BLaER1 (cell line): ENCODE results near the gene UBASH3B.

Experiments used
- H3K27ac ChIP-seq: shearing (Covaris generic); formaldehyde crosslinking; 2 replicates; pipeline ENCODE4 v1.8.1; 2022
- H3K27me3 ChIP-seq: shearing (Covaris generic); formaldehyde crosslinking; 2 replicates; pipeline ENCODE4 v1.8.1; 2022
- H3K36me3 ChIP-seq: shearing (Covaris generic); formaldehyde crosslinking; 2 replicates; pipeline ENCODE4 v1.8.1; 2022
- H3K4me1 ChIP-seq: shearing (Covaris generic); formaldehyde crosslinking; 2 replicates; pipeline ENCODE4 v1.8.1; 2022
- H3K4me2 ChIP-seq: shearing (Covaris generic); formaldehyde crosslinking; 2 replicates; pipeline ENCODE4 v1.8.1; 2022
- H3K4me3 ChIP-seq: shearing (Covaris generic); formaldehyde crosslinking; 2 replicates; pipeline ENCODE4 v1.8.1; 2022
- H3K9ac ChIP-seq: shearing (Covaris generic); formaldehyde crosslinking; 2 replicates; pipeline ENCODE4 v1.8.1; 2022
- H3K9me3 ChIP-seq: shearing (Covaris generic); formaldehyde crosslinking; 2 replicates; pipeline ENCODE4 v1.8.1; 2022
- H4K20me1 ChIP-seq: shearing (Covaris generic); formaldehyde crosslinking; 2 replicates; pipeline ENCODE4 v1.8.1; 2022
- Cebpa-rat ChIP-seq: shearing (Covaris generic); IDR thresholded peaks from 2 replicates; pipeline ENCODE4 v1.8.1; 2022

Gene UBASH3B

GRCh38 chr11:122746611-122747244 is 91.2 kb downstream of the UBASH3B start:
- peak overlapping the region; percentile 51 for H3K9ac ChIP-seq
- peak overlapping the region; percentile 14; the same call in 1 of the 2 replicates for H3K4me3 ChIP-seq
- H3K9me3 ChIP-seq, result no peaks in the 10 kb centered on the region
- peak overlapping the region; percentile 78 for H3K4me2 ChIP-seq
- H3K36me3 ChIP-seq, result peaks cover 67% of the 10 kb centered on the region
- H3K27ac ChIP-seq, result peak overlapping the region; percentile 83
- H3K4me1 ChIP-seq, result peaks cover 100% of the 10 kb centered on the region
- TF ChIP-seq Cebpa-rat, result no peak
- H4K20me1 ChIP-seq, result peaks cover 100% of the 10 kb centered on the region
- H3K27me3 ChIP-seq, result no peaks in the 10 kb centered on the region

DNA sequence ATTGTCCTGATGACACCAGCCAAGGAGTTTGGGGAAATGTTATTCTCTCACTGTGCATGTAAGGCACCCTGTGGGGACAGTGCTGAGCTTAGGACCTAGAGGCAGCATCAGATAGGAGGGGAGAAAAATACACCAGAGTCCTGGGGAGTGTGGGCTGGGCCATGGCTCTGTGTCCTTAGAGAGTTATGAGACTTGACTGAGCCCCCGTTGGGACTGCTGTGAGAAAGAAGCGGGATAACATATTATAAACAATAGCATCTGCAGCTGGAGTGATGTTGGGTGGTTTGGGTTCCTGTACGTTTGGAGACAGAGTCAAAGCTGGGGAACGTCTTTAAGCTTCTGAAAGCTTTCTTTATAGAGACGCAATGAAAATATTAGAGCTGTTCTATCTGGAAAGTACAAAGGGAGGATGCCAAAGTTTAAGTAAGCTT is 91.8 kb downstream of the UBASH3B start:
- H4K20me1 ChIP-seq, result peaks cover 100% of the 10 kb centered on the region
- TF ChIP-seq Cebpa-rat, result no peak
- peak overlapping the region; percentile 51; the same call in 1 of the 2 replicates for H3K9ac ChIP-seq
- H3K4me2 ChIP-seq, result peak overlapping the region; percentile 78
- H3K4me1 ChIP-seq, result peaks cover 100% of the 10 kb centered on the region
- 0 out of 2 replicates have a peak overlapping the region, but pooled peaks have one; percentile 14 for H3K4me3 ChIP-seq
- peak overlapping the region; percentile 83; the same call in 1 of the 2 replicates for H3K27ac ChIP-seq
- no peaks in the 10 kb centered on the region for H3K9me3 ChIP-seq
- H3K27me3 ChIP-seq, result no peaks in the 10 kb centered on the region
- peaks cover 66% of the 10 kb centered on the region for H3K36me3 ChIP-seq

- H3K9me3 ChIP-seq, result no peaks in the 10 kb centered on the region
- peaks cover 70% of the 10 kb centered on the region for H3K36me3 ChIP-seq
- TF ChIP-seq Cebpa-rat, result no peak
- no peaks in the 10 kb centered on the region for H3K27me3 ChIP-seq
- H3K4me2 ChIP-seq, result peak overlapping the region; percentile 78
- peaks cover 100% of the 10 kb centered on the region for H3K4me1 ChIP-seq
- peaks cover 100% of the 10 kb centered on the region for H4K20me1 ChIP-seq
- H3K27ac ChIP-seq, result peak overlapping the region; percentile 83; the same call in 1 of the 2 replicates
- H3K9ac ChIP-seq, result no peak overlapping the region; the same call in 1 of the 2 replicates
- no peak overlapping the region for H3K4me3 ChIP-seq
These were observed 93.6 kb downstream of the UBASH3B start for GRCh38 chr11:122749005-122749687.

- 0 out of 2 replicates have a peak overlapping the region, but pooled peaks have one; percentile 1 for H3K27ac ChIP-seq
- H4K20me1 ChIP-seq, result peaks cover 100% of the 10 kb centered on the region
These were observed 94.5 kb downstream of the UBASH3B start for GRCh38 chr11:122750049-122750448.

DNA sequence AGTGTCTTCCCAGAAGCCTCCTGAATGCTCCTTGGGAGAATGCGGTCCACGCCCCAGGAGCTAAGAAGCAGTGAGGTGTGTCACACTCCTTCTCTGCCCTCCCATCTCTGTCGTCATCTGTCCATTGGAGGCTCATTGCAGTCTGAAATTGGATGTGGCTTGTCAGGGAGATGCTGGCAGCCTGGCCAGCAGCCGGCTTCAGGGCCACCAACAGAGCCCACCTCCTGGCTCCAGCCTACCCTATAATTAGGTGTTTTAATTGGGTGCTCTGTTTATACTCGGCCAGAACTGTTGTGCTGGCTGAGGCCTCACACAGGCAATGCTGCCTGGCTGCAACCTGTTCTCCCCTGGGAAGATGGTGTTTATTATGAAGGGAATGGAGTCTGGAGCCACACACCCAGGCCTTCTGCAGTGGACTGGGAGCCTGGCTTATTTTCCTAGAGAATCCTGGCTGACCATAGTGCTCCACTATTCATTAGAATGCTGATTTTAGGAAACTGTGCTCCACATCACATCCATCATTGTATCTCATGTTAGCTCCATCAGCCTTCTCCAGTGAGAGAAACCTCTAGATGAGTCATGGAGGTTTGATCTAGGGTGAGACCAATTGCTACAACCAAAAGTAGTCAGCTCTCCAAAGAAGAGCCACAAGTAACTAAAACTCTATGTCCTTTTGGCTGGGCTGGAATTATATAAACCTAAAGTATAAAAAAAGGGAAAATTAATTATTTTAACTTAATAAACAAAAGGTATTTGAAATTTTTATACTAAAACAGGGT is 96.0 kb downstream of the UBASH3B start:
- peak overlapping the region; percentile 78 for H3K4me2 ChIP-seq
- peaks cover 80% of the 10 kb centered on the region for H3K36me3 ChIP-seq
- TF ChIP-seq Cebpa-rat, result no peak
- peaks cover 100% of the 10 kb centered on the region for H4K20me1 ChIP-seq
- H3K9me3 ChIP-seq, result no peaks in the 10 kb centered on the region
- H3K9ac ChIP-seq, result no peak overlapping the region
- H3K4me1 ChIP-seq, result peaks cover 100% of the 10 kb centered on the region
- H3K27ac ChIP-seq, result peak overlapping the region; percentile 58
- H3K4me3 ChIP-seq, result no peak overlapping the region
- no peaks in the 10 kb centered on the region for H3K27me3 ChIP-seq

More at GRCh38 chr11:122750049-122750448, 94.5 kb downstream of the UBASH3B start:
- H3K4me3 ChIP-seq, result no peak overlapping the region
- H3K27me3 ChIP-seq, result no peaks in the 10 kb centered on the region
- TF ChIP-seq Cebpa-rat, result no peak
- peaks cover 100% of the 10 kb centered on the region for H3K4me1 ChIP-seq
- H3K4me2 ChIP-seq, result peak overlapping the region; percentile 78
- H3K9me3 ChIP-seq, result no peaks in the 10 kb centered on the region
- H3K36me3 ChIP-seq, result peaks cover 74% of the 10 kb centered on the region
- 0 out of 2 replicates have a peak overlapping the region, but pooled peaks have one; percentile 9 for H3K9ac ChIP-seq

GRCh38 chr11:122754028-122754427 is 98.5 kb downstream of the UBASH3B start:
- H3K27me3 ChIP-seq, result no peaks in the 10 kb centered on the region
- peak overlapping the region; percentile 67; the same call in 1 of the 2 replicates for H3K27ac ChIP-seq
- TF ChIP-seq Cebpa-rat, result no peak
- H3K4me2 ChIP-seq, result peak overlapping the region; percentile 78
- no peaks in the 10 kb centered on the region for H3K9me3 ChIP-seq
- H4K20me1 ChIP-seq, result peaks cover 100% of the 10 kb centered on the region
- peaks cover 89% of the 10 kb centered on the region for H3K36me3 ChIP-seq
- 0 out of 2 replicates have a peak overlapping the region, but pooled peaks have one; percentile 9 for H3K9ac ChIP-seq
- no peak overlapping the region for H3K4me3 ChIP-seq
- H3K4me1 ChIP-seq, result peaks cover 100% of the 10 kb centered on the region

GRCh38 chr11:122754553-122755322 is 99.2 kb downstream of the UBASH3B start:
- H4K20me1 ChIP-seq, result peaks cover 100% of the 10 kb centered on the region
- no peak for TF ChIP-seq Cebpa-rat
- peak overlapping the region; percentile 30 for H3K9ac ChIP-seq
- H3K4me1 ChIP-seq, result peaks cover 100% of the 10 kb centered on the region
- peak overlapping the region; percentile 78 for H3K4me2 ChIP-seq
- peaks cover 89% of the 10 kb centered on the region for H3K36me3 ChIP-seq
- H3K9me3 ChIP-seq, result no peaks in the 10 kb centered on the region
- peak overlapping the region; percentile 67 for H3K27ac ChIP-seq
- no peak overlapping the region for H3K4me3 ChIP-seq
- H3K27me3 ChIP-seq, result no peaks in the 10 kb centered on the region

GRCh38 chr11:122755409-122755808 is 99.9 kb downstream of the UBASH3B start:
- Histone ChIP-seq H3K4me1 (peaks cover 100% of the 10 kb centered on the region), H3K36me3 (peaks cover 89% of the 10 kb centered on the region), H3K9ac (peak overlapping the region; percentile 30), H3K9me3 (no peaks in the 10 kb centered on the region), H3K27me3 (no peaks in the 10 kb centered on the region), H3K4me3 (no peak overlapping the region), H4K20me1 (peaks cover 100% of the 10 kb centered on the region), H3K27ac (peak overlapping the region; percentile 67), H3K4me2 (peak overlapping the region; percentile 78)
- no peak for TF ChIP-seq Cebpa-rat

GRCh38 chr11:122755941-122756340 is 100.4 kb downstream of the UBASH3B start:
- Histone ChIP-seq H3K27me3 (no peaks in the 10 kb centered on the region), H3K4me1 (peaks cover 100% of the 10 kb centered on the region)

More at GRCh38 chr11:122755941-122756340, 100.4 kb downstream of the UBASH3B start:
- Histone ChIP-seq H4K20me1 (peaks cover 100% of the 10 kb centered on the region), H3K27ac (peak overlapping the region; percentile 67), H3K36me3 (peaks cover 89% of the 10 kb centered on the region), H3K9me3 (no peaks in the 10 kb centered on the region), H3K4me3 (no peak overlapping the region), H3K9ac (peak overlapping the region; percentile 30), H3K4me2 (peak overlapping the region; percentile 78)
- no peak for TF ChIP-seq Cebpa-rat
